Astrocyte (in vitro differentiated cells and primary cell): ENCODE data around the gene USP14. TPM values are rescaled to one million over a fixed set of nuclear protein-coding genes. Genes with fewer than 3 reads are reported as not detected.
"Not testable (repeated sequence)": the region's sequence is repeated elsewhere in the genome, so short reads cannot be mapped to it uniquely, and the experiment has no call there.

Experiments
- DNase-seq: peaks from one replicate; pipeline ENCODE4 v3.0.0-alpha.2; 2010; ENCODE audit warnings: low read depth
- FAIRE-seq: peaks from 2 replicates; lab custom pipeline; 2011; peaks lifted over from hg19 to GRCh38; lab: Jason Lieb, UNC
- H2AFZ ChIP-seq: 2 replicates; pipeline ENCODE4 v1.6.0; 2012; ENCODE audit warnings: low read depth, low read length, inconsistent platforms
- H3K27ac ChIP-seq: 2 replicates; pipeline ENCODE4 v1.5.1; 2011; ENCODE audit warnings: low read depth, low read length, inconsistent platforms
- H3K27me3 ChIP-seq: 2 replicates; pipeline ENCODE4 v1.6.0; 2011; ENCODE audit warnings: low read length, inconsistent platforms; ENCODE audit not compliant: insufficient read depth
- H3K36me3 ChIP-seq: 2 replicates; pipeline ENCODE4 v1.5.1; 2011; ENCODE audit warnings: low read length, inconsistent platforms; ENCODE audit not compliant: insufficient read depth
- H3K4me1 ChIP-seq: 2 replicates; pipeline ENCODE4 v1.5.1; 2011; ENCODE audit warnings: low read length, inconsistent platforms; ENCODE audit not compliant: insufficient read depth
- H3K4me2 ChIP-seq: 2 replicates; pipeline ENCODE4 v1.6.0; 2012; ENCODE audit warnings: low read length, inconsistent platforms
- H3K4me3 ChIP-seq: 2 replicates; pipeline ENCODE4 v1.5.1; 2011; ENCODE audit warnings: low read depth, mild to moderate bottlenecking, low read length, inconsistent platforms; ENCODE audit not compliant: insufficient read depth
- H3K79me2 ChIP-seq: 2 replicates; pipeline ENCODE4 v1.6.0; 2012; ENCODE audit warnings: mild to moderate bottlenecking, low read length, inconsistent platforms; ENCODE audit not compliant: insufficient read depth
- H3K9ac ChIP-seq: 2 replicates; pipeline ENCODE4 v1.6.0; 2012; ENCODE audit warnings: mild to moderate bottlenecking, low read length, inconsistent platforms
- H3K9me3 ChIP-seq: 2 replicates; pipeline ENCODE4 v1.5.1; 2012; ENCODE audit warnings: low read depth, mild to moderate bottlenecking, low read length, inconsistent platforms; ENCODE audit not compliant: insufficient read depth
- H4K20me1 ChIP-seq: 2 replicates; pipeline ENCODE4 v1.6.0; 2012; ENCODE audit warnings: low read length, inconsistent platforms; ENCODE audit not compliant: insufficient read depth
- H3K27ac Mint-ChIP-seq: one replicate; pipeline ENCODE4 v1.8.0; 2021; ENCODE audit warnings: mild to moderate bottlenecking, mixed read lengths; ENCODE audit not compliant: unreplicated experiment
- H3K27me3 Mint-ChIP-seq: one replicate; pipeline ENCODE4 v1.8.0; 2021; ENCODE audit warnings: low read depth, mixed read lengths; ENCODE audit not compliant: unreplicated experiment
- H3K36me3 Mint-ChIP-seq: one replicate; pipeline ENCODE4 v1.8.0; 2021; ENCODE audit warnings: low read depth, mixed read lengths; ENCODE audit not compliant: unreplicated experiment
- H3K4me1 Mint-ChIP-seq: one replicate; pipeline ENCODE4 v1.8.0; 2021; ENCODE audit warnings: low read depth, mixed read lengths; ENCODE audit not compliant: unreplicated experiment
- H3K4me3 Mint-ChIP-seq: one replicate; pipeline ENCODE4 v1.8.0; 2021; ENCODE audit warnings: mild to moderate bottlenecking, moderate library complexity, mixed read lengths; ENCODE audit not compliant: unreplicated experiment
- H3K9me3 Mint-ChIP-seq: one replicate; pipeline ENCODE4 v1.8.0; 2021; ENCODE audit warnings: mild to moderate bottlenecking, mixed read lengths; ENCODE audit not compliant: unreplicated experiment
- CTCF ChIP-seq: IDR thresholded peaks from 2 replicates; pipeline ENCODE4 v1.5.1; 2011; ENCODE audit warnings: low read depth, mild to moderate bottlenecking, inconsistent platforms, low read length, moderate library complexity; ENCODE audit not compliant: insufficient read depth
- EZH2 ChIP-seq: IDR thresholded peaks from 2 replicates; pipeline ENCODE4 v1.6.1; 2012; ENCODE audit warnings: mild to moderate bottlenecking, low read length, inconsistent platforms; ENCODE audit not compliant: insufficient read depth
- total RNA-seq: library from RNA; stranded (reverse); gene quantifications from 2 replicates; pipeline ENCODE4 v1.2.1, GENCODE V29; 2021

Gene USP14
- total RNA-seq, 1 donor from 2014 or later, result 102 TPM

- no peaks in the 10 kb centered on the region for H3K79me2 ChIP-seq
- H3K9me3 ChIP-seq, result no peaks in the 10 kb centered on the region
- no peak overlapping the region for H3K4me2 ChIP-seq
- Mint-ChIP-seq H3K36me3 (no peaks in the 10 kb centered on the region), H3K4me3 (no peak overlapping the region), H3K9me3 (no peaks in the 10 kb centered on the region), H3K27me3 (no peaks in the 10 kb centered on the region), H3K27ac (no peak overlapping the region), H3K4me1 (no peaks in the 10 kb centered on the region)
- H3K4me3 ChIP-seq, result no peak overlapping the region
- H2AFZ ChIP-seq, result no peak overlapping the region
- no peaks in the 10 kb centered on the region for H3K4me1 ChIP-seq
- FAIRE-seq, result no peak
- no peak overlapping the region for H3K27ac ChIP-seq
- DNase-seq, result no peak
- no peaks in the 10 kb centered on the region for H3K36me3 ChIP-seq
- H4K20me1 ChIP-seq, result no peaks in the 10 kb centered on the region
- H3K9ac ChIP-seq, result no peak overlapping the region
- H3K27me3 ChIP-seq, result no peaks in the 10 kb centered on the region
- no peak for TF ChIP-seq CTCF
- TF ChIP-seq EZH2, result no peak
Observed at GRCh38 chr18:140670-141266, 17.6 kb upstream of the USP14 start.

- H3K27me3 ChIP-seq, H3K4me1 Mint-ChIP-seq: not testable (repeated sequence)
Observed at GRCh38 chr18:142624-143296, 15.6 kb upstream of the USP14 start.

GRCh38 chr18:148841-149240 lies 9.5 kb upstream of the USP14 start:
- Histone ChIP-seq H4K20me1 (no peaks in the 10 kb centered on the region), H3K27ac (no peak overlapping the region), H3K36me3 (no peaks in the 10 kb centered on the region), H3K27me3 (no peaks in the 10 kb centered on the region), H3K9ac (no peak overlapping the region), H3K79me2 (no peaks in the 10 kb centered on the region), H3K4me1 (no peaks in the 10 kb centered on the region), H3K9me3 (no peaks in the 10 kb centered on the region), H3K4me2 (no peak overlapping the region), H3K4me3 (no peak overlapping the region), H2AFZ (no peak overlapping the region)
- no peak for FAIRE-seq
- Mint-ChIP-seq H3K27ac (no peak overlapping the region), H3K9me3 (no peaks in the 10 kb centered on the region), H3K4me3 (no peak overlapping the region), H3K27me3 (no peaks in the 10 kb centered on the region), H3K36me3 (no peaks in the 10 kb centered on the region), H3K4me1 (no peaks in the 10 kb centered on the region)
- TF ChIP-seq CTCF (no peak), EZH2 (no peak)
- DNase-seq, result no peak

More at GRCh38 chr18:142624-143296, 15.6 kb upstream of the USP14 start:
- H3K4me2 ChIP-seq, H3K27ac ChIP-seq, H3K27ac Mint-ChIP-seq, H3K9me3 Mint-ChIP-seq, H3K9me3 ChIP-seq, FAIRE-seq, H4K20me1 ChIP-seq, H3K79me2 ChIP-seq, H3K4me1 ChIP-seq, H2AFZ ChIP-seq, H3K4me3 Mint-ChIP-seq, H3K36me3 Mint-ChIP-seq, H3K4me3 ChIP-seq, H3K36me3 ChIP-seq, H3K27me3 Mint-ChIP-seq, H3K9ac ChIP-seq, DNase-seq: not testable (repeated sequence)
